HG03469 (cell line): ENCODE measurements around the gene TIMM13.
"Not testable (repeated sequence)": the region's sequence is repeated elsewhere in the genome, so short reads cannot be mapped to it uniquely, and the experiment has no call there.

Experiments
- ATAC-seq: cut with Tn5 transposase; IDR thresholded peaks from one replicate; pipeline ENCODE4 v1.9.1; 2021; ENCODE audit warnings: mild to moderate bottlenecking, moderate library complexity, moderate number of reproducible peaks; ENCODE audit not compliant: unreplicated experiment

The TIMM13 gene

DNA sequence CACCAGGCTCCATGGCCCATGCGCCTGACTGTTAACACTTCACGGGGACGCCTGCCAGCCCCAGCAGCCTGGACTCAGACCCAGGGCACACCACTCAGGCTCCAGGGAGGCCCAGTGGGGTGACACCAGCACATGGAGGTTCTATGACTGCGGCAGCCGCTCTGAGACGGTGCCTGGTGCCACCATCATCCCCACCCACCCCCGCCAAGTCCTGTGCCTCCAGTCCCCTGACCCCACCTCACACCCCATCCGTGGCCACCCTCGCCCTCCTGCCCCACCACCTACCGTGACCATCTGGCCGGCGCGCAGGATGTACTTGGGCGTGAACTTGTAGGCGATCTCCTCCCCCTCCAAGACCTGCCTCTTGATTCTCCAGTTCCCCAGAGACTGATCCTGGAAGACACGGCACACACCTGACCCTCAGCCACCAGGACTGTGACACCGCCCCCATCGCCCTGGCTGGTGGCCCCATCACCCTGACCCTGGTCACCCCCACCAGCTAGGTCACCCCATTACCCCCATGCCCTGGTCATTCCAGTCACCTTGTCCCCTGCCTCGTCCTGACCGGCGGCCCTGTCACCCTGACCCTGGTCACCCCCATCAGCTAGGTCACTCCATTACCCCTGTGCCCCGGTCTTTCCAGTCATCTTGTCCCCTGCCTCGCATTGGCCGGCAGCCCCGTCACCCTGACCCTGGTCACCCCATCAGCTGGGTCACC is 4.9 kb upstream of the TIMM13 start:
- ATAC-seq: no peak

- ATAC-seq: no peak
Measured at GRCh38 chr19:2431318-2432055, 4.1 kb upstream of the TIMM13 start.

- no peak for ATAC-seq
Measured at GRCh38 chr19:2429917-2430535, 2.6 kb upstream of the TIMM13 start.

DNA sequence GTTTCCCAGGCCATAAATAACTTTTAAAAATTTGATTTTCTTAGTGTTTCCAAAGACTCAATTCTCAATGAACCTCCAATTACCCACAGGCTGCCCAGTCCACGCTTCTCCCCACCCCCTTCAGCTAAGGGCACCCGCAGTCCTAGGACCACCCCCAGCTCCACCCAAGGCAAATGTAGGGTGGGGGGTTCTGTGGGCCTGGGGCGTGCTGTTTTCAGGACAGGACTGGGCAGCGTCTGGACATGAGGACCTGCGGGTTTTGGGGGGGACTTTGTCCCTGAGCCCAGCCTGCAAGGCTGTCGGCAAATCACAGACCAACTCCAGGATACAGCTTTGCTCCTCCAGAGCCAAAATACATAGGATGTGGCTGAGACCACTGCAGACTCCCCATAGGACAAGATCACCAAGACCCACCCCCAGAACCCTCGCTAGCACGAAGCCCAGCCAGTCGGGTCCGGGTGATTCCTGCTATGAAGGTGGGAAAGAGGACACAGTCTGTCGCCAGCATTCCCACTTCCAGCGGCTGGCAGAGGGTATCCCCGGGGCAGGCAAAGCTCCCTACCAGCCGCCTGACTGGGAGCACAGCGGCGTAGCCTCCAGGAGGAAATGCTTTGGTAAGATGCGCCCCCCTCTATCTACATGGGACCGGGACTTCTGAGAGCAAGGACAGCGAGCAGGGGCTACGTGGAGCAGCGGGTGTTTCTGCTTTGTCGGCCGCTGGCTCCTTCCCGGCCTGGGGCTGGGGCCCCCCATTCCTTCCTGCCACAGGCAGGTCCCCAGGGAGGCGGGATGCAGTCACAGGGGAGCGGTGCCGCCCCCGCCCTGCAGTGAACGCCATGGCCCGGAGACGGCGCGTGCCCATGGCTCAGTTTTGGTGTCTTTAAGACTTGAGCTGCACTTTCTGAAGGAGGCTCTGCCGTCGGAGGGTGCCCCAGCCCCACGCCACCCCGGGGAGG is 1.6 kb upstream of the TIMM13 start:
- no peak for ATAC-seq

DNA sequence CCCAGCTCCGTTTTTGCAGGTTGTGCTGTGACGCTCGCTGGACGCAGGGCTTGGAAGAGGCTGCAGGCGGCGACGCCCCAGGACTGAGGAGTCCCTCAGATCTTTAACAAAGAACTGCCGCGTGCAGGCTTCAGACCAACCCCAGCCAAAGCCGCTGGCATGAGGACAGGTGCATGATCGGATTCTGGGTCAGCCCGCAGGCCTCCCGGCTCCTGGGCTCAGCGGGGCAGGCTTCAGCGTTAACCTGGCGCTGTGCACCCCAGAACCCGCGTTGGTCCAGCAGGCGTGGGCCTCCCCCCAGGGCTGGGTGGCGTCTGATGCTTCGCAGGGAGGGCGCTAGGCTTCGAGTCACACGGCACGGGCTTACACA is 920 bp upstream of the TIMM13 start:
- no peak for ATAC-seq

- ATAC-seq: no peak
Measured at GRCh38 chr19:2426611-2427428, 566 bp downstream of the TIMM13 start.

DNA sequence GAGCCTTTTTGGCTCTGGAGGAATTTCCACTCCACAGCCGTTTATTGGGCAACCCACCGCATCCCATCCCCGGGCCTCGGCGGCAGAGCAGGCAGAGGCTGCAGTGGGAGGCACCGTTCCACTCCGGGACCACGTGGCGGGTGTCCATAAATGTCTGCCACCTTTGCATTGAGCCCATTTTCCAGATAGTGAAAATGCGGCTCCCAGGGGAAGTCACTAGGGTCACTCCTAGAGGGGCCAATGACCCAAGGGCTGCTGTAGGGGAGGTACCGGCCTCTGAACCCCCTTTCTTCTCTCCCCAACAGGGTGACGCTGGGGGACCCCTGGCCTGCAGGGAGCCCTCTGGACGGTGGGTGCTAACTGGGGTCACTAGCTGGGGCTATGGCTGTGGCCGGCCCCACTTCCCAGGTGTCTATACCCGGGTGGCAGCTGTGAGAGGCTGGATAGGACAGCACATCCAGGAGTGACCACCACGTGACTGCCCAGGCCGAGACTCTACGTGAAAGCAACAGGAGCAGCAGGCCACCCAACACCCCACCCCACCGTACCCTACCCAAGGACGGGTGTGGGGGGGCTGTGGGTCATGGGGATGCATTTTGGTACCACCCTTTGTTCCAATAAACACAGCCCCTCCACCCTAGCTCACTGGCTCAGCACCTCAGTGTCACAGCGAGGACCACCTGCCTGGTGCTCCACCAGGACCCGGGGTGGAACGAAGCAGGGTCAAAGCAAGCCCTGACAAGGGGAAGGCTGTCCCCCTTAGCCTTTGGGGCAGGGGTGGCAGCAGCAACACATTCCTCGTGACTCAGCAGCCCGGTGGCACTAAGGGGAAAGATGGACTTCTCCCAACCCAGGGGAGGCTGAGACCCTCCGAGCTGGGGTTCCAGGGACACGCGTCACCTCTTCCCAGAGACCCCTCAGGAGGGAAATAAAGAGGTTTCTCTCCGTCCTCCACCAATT is 1.5 kb downstream of the TIMM13 start:
- no peak for ATAC-seq

- no peak for ATAC-seq
Measured at GRCh38 chr19:2424686-2425621, 2.4 kb downstream of the TIMM13 start.

DNA sequence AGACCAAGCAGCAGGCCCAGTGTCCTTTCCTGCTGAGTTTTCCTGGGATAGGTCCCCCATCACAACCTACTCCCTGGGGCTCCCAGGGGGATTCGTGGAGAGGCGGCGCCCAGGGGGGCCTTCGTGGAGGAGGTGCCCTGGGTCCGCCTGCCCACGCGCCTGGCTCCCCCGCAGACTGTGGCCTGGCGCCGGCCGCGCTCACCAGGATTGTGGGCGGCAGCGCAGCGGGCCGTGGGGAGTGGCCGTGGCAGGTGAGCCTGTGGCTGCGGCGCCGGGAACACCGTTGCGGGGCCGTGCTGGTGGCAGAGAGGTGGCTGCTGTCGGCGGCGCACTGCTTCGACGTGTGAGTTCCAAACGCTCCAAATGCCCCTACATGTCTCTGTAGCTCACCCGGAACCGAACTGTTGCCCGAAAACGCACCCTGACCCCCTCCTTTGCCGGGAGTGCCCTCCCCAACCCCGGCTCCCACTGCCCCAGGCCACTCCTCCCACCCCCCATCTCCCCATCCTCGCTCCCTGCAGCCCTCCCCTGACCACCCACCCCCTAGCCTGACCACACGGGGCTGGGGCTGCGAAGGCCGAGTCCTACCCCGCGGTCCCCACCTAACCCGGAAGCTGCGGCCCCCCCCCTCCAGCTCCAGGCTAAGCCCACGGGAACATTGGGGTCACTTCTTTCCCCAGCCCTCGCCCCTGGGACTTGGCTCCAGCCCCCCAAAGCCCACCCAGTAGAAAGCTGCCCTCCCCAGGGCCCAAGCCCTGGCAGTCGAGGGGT is 3.3 kb downstream of the TIMM13 start:
- no peak for ATAC-seq

GRCh38 chr19:2423071-2423914 is 4.1 kb downstream of the TIMM13 start:
- no peak for ATAC-seq

DNA sequence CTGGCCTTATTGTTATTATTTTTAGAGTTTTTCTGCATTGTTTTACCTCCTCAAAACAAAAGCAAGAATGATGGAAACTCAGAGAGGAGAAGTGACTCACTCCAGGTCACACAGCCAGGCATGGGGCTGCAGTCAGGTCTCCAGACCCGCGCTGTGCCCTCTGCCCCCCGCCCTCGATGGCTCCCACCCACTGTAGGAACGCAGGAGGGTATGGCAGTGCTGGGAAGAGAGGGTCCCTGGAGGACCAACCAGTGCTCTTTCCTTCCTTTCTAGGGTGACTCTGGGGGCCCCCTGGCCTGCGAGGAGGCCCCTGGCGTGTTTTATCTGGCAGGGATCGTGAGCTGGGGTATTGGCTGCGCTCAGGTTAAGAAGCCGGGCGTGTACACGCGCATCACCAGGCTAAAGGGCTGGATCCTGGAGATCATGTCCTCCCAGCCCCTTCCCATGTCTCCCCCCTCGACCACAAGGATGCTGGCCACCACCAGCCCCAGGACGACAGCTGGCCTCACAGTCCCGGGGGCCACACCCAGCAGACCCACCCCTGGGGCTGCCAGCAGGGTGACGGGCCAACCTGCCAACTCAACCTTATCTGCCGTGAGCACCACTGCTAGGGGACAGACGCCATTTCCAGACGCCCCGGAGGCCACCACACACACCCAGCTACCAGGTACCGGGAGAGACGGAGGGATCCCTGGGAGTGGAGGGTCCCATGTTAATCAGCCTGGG is 5.6 kb downstream of the TIMM13 start:
- ATAC-seq: no peak

GRCh38 chr19:2420490-2420889 is 6.9 kb downstream of the TIMM13 start:
- no peak for ATAC-seq

- no peak for ATAC-seq
Measured at GRCh38 chr19:2419754-2420153, 7.6 kb downstream of the TIMM13 start.

DNA sequence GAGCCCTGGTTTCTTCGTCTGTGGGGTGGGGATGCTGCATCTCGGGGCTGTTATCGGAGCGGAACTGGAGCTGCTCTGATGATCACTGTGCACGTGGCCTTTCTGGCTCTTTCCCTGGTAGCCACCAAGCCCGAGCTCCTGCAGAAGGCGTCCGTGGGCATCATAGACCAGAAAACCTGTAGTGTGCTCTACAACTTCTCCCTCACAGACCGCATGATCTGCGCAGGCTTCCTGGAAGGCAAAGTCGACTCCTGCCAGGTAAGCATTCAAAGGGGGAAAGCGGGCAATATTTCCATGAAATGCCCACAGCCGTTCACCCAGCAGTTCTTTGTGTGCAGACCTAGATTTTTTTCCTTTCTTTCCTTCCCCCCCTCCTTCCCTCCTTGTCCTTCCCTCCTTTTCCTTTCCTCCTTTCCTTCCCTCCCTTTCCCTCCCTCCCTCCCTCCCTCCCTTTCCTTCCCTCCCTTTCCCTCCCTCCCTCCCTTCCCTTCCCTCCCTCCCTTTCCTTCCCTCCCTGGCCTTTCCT is 9.4 kb downstream of the TIMM13 start:
- ATAC-seq: no peak

- ATAC-seq: not testable (repeated sequence)
Measured at GRCh38 chr19:2417436-2417835, 9.9 kb downstream of the TIMM13 start.
